Ishikawa (cell line): ENCODE data around the gene NTN1.

ENCODE experiments used
- CEBPB ChIP-seq: IDR thresholded peaks from 2 replicates; pipeline ENCODE4 v1.6.1; 2012
- EGR1 ChIP-seq: IDR thresholded peaks from 2 replicates; pipeline ENCODE4 v1.6.1; 2012
- FOXM1 ChIP-seq: IDR thresholded peaks from 2 replicates; pipeline ENCODE4 v1.6.1; 2012; ENCODE audit warnings: low read depth, borderline replicate concordance
- RAD21 ChIP-seq: IDR thresholded peaks from 2 replicates; pipeline ENCODE4 v1.6.1; 2012; ENCODE audit warnings: low read depth
- TAF1 ChIP-seq: IDR thresholded peaks from 2 replicates; pipeline ENCODE4 v1.6.1; 2012; ENCODE audit warnings: low read depth, mild to moderate bottlenecking
- TCF12 ChIP-seq: IDR thresholded peaks from 2 replicates; pipeline ENCODE4 v1.6.1; 2012; ENCODE audit warnings: low read depth
- YY1 ChIP-seq: IDR thresholded peaks from 2 replicates; pipeline ENCODE4 v1.6.1; 2012; ENCODE audit warnings: low read depth
- ZBTB7A ChIP-seq: IDR thresholded peaks from 2 replicates; pipeline ENCODE4 v1.6.1; 2012; ENCODE audit warnings: low read depth
- TF ChIP-seq, protein P1 (sequence below): IDR thresholded peaks from 2 replicates; pipeline ENCODE4 v1.6.1; 2012; ENCODE audit warnings: low read depth, mild to moderate bottlenecking
- TF ChIP-seq, protein P2 (sequence below): IDR thresholded peaks from 2 replicates; pipeline ENCODE4 v1.6.1; 2012

DNA sequence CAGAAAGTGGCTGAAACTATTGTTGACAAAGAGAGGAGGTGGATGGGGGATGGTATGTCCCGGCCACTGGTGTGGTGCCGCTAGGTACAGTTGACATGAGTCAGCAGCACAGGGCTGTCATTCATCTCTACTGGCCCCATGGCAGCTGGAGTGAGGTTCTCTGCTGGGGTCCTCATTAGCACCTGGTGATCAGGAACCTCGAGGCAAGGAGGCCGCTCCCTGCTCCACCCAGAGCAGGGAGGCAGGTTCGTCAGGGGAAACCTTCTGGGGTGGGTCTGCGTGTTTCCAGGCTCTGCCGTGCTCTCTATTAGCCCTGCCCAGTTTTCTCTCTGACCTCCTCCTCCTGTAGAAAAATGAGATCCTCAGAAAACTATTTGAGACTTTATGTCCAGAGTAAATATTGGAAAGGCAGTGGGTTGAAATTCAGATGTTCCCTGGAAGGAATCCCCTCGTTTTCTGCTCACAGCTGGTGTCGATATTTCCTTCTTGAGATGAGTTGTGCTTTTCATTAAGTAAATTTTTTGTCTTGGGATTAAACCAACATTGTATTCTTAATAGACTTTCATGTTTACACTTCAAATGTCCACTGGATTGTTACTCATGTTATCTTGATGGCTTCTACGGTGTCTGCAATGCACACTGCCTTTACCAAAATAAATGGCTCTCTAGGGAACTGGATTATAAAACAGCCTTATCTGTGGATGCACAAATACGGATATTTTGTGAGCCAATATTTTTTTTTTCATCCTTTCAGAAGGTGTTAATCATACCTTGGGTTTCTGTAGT, 7.1 kb downstream of the NTN1 start:
- TF ChIP-seq, protein P1, sequence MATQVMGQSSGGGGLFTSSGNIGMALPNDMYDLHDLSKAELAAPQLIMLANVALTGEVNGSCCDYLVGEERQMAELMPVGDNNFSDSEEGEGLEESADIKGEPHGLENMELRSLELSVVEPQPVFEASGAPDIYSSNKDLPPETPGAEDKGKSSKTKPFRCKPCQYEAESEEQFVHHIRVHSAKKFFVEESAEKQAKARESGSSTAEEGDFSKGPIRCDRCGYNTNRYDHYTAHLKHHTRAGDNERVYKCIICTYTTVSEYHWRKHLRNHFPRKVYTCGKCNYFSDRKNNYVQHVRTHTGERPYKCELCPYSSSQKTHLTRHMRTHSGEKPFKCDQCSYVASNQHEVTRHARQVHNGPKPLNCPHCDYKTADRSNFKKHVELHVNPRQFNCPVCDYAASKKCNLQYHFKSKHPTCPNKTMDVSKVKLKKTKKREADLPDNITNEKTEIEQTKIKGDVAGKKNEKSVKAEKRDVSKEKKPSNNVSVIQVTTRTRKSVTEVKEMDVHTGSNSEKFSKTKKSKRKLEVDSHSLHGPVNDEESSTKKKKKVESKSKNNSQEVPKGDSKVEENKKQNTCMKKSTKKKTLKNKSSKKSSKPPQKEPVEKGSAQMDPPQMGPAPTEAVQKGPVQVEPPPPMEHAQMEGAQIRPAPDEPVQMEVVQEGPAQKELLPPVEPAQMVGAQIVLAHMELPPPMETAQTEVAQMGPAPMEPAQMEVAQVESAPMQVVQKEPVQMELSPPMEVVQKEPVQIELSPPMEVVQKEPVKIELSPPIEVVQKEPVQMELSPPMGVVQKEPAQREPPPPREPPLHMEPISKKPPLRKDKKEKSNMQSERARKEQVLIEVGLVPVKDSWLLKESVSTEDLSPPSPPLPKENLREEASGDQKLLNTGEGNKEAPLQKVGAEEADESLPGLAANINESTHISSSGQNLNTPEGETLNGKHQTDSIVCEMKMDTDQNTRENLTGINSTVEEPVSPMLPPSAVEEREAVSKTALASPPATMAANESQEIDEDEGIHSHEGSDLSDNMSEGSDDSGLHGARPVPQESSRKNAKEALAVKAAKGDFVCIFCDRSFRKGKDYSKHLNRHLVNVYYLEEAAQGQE, result no peak
- TF ChIP-seq, protein P2, sequence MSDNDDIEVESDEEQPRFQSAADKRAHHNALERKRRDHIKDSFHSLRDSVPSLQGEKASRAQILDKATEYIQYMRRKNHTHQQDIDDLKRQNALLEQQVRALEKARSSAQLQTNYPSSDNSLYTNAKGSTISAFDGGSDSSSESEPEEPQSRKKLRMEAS, result no peak
- TF ChIP-seq CEBPB, result no peak
- no peak for TF ChIP-seq TAF1
- no peak for TF ChIP-seq RAD21
- no peak for TF ChIP-seq YY1
- no peak for TF ChIP-seq FOXM1
- no peak for TF ChIP-seq EGR1
- TF ChIP-seq ZBTB7A, result no peak
- TF ChIP-seq TCF12, result no peak
